Measurements from ENCODE around the gene ARL15. TPM values are rescaled to one million over a fixed set of nuclear protein-coding genes. Genes with fewer than 3 reads are reported as not detected.

Gene ARL15
- total and polyA plus RNA-seq, 2 of the 4 experiments (the other 2 are of a cell fraction) = 7.3 to 19.2 TPM

GRCh38 chr5:53900677-53901076 is 409.7 kb downstream of the ARL15 start:
- Histone ChIP-seq H2BK20ac (ENCODE audit: low read depth, low read length) (no peak overlapping the region), H2BK120ac (ENCODE audit: low read depth, low read length) (no peak overlapping the region), H3K36me3 (ENCODE audit: control insufficient read depth, insufficient read depth, low read length) (no peaks in the 10 kb centered on the region), H3K23ac (ENCODE audit: low read depth, low read length) (no peak overlapping the region), H3K27me3 (ENCODE audit: control insufficient read depth, insufficient read depth, low read length) (no peaks in the 10 kb centered on the region), H4K5ac (ENCODE audit: low read depth, low read length) (no peak overlapping the region), H3K79me1 (ENCODE audit: low read depth in 1 of 2, low read length in 2 of 2) (no peaks in the 10 kb centered on the region), H4K8ac (ENCODE audit: low read depth in 2 of 2, low read length in 2 of 2) (no peak overlapping the region), H2BK5ac (ENCODE audit: low read depth, low read length, poor library complexity, severe bottlenecking) (no peak overlapping the region), H2AK9ac (replicated peaks; ENCODE audit: low read depth, low read length, poor library complexity) (no peak overlapping the region), H3K9me1 (ENCODE audit: insufficient read depth, low read length) (no peaks in the 10 kb centered on the region), H3K4ac (ENCODE audit: low read depth, low read length) (no peak overlapping the region), H3K56ac (ENCODE audit: extremely low read depth, insufficient read depth, low read length) (no peak overlapping the region), H3K14ac (replicated peaks; ENCODE audit: low read depth, low read length) (no peak overlapping the region), H4K91ac (ENCODE audit: insufficient read depth, low read depth, low read length) (no peak overlapping the region), H2AFZ (replicated peaks; ENCODE audit: low read length, poor library complexity) (no peak overlapping the region), H3K9ac (ENCODE audit: low read depth, low read length) (no peak overlapping the region), H3K4me2 (ENCODE audit: low read depth, low read length) (no peak overlapping the region), H3K9me3 (ENCODE audit: control insufficient read depth, insufficient read depth, low read length) (no peaks in the 10 kb centered on the region), H3K18ac (ENCODE audit: low read depth, low read length) (no peak overlapping the region), H2AK5ac (ENCODE audit: low read depth, low read length) (no peak overlapping the region), H2BK15ac (ENCODE audit: low read depth, low read length) (no peak overlapping the region), H4K20me1 (ENCODE audit: insufficient read depth, low read length) (no peaks in the 10 kb centered on the region), H3K27ac (ENCODE audit: insufficient read depth, low read length) (no peak overlapping the region), H3K4me1 (ENCODE audit: control insufficient read depth, insufficient read depth, low read length) (no peaks in the 10 kb centered on the region), H3K4me3 (ENCODE audit: insufficient read depth, low read depth, low read length) (no peak overlapping the region)
- CTCF ChIA-PET = interaction anchor here (0.6 to 1.7 kb wide), 2 partner anchors 16 to 768 kb away, joined by 4 read pairs; no protein-coding TSS in a partner anchor
- POLR2A ChIA-PET (ENCODE audit: unreplicated experiment) = no interaction called here
- dilution Hi-C loops (cut with HindIII; ENCODE audit: low sequenced_read_pairs, unreplicated experiment) = no loop called here
- WGBS, 2 experiments (ENCODE audit: extremely low coverage in 2 of 2, insufficient read length in 1 of 2) = no CpG with 5 or more reads among the region's 2 CpGs
- ATAC-seq (ENCODE audit: low read depth) (no peak), DNase-seq (no peak)
- BruUV-seq (replicated peaks) = no TSS peak
- intact Hi-C loops (cut with micrococcal nuclease) = no loop called here
- no peak for TF ChIP-seq FOS (IDR thresholded peaks at IDR 0.05; ENCODE audit: low read depth, low read length)
- no peak for TF ChIP-seq ELK1 (IDR thresholded peaks at IDR 0.05; ENCODE audit: borderline replicate concordance, low read depth, low read length)
- TF ChIP-seq CEBPB (IDR thresholded peaks at IDR 0.05; ENCODE audit: low read depth, low read length) = no peak
- no peak for TF ChIP-seq BHLHE40 (IDR thresholded peaks at IDR 0.05; ENCODE audit: low read depth, low read length)
- no peak for TF ChIP-seq SMC3 (IDR thresholded peaks at IDR 0.05; ENCODE audit: low read depth, low read length)
- no peak for TF ChIP-seq RCOR1 (IDR thresholded peaks at IDR 0.05; ENCODE audit: insufficient replicate concordance, low read length)
- TF ChIP-seq MAFK (IDR thresholded peaks at IDR 0.05; ENCODE audit: low read depth, low read length) = no peak
- TF ChIP-seq USF2 (IDR thresholded peaks at IDR 0.05; ENCODE audit: low read depth, low read length) = no peak
- TF ChIP-seq MXI1 (IDR thresholded peaks at IDR 0.05; ENCODE audit: borderline replicate concordance, low read depth, low read length) = no peak
- no peak for TF ChIP-seq POLR2A (IDR thresholded peaks at IDR 0.05; ENCODE audit: low read depth, low read length)
- TF ChIP-seq RAD21 (IDR thresholded peaks at IDR 0.05; ENCODE audit: low read length) = no peak
- TF ChIP-seq MAZ (IDR thresholded peaks at IDR 0.05; ENCODE audit: borderline replicate concordance, low read depth, low read length) = no peak
- in situ Hi-C loops (cut with MboI; ENCODE audit: low sequenced_read_pairs) = no loop called here
